WTC11 (cell line): ENCODE results near the gene PALD1. TPM values are rescaled to one million over a fixed set of nuclear protein-coding genes. Genes with fewer than 3 reads are reported as not detected.

Source experiments
- ATAC-seq: fragments of 200-7000 bp; cut with Tn5 transposase; 2 replicates; pipeline ENCODE4 v1.10.0; 2021; ENCODE audit warnings: mild to moderate bottlenecking, moderate library complexity
- CTCF ChIA-PET: fragments of 300-600 bp; sonication (Branson Sonifier 250); formaldehyde crosslinking; loops from one replicate; lab custom pipeline; 2021; ENCODE audit warnings: antibody characterized with exemption; lab: Charles Lee
- POLR2A ChIA-PET: fragments of 350-600 bp; sonication (Branson Sonifier 250); formaldehyde crosslinking; loops from one replicate; lab custom pipeline; 2021; ENCODE audit warnings: antibody characterized with exemption; lab: Charles Lee
- DNase-seq: peaks from one replicate; pipeline ENCODE4 v3.0.0; 2021; ENCODE audit warnings: low spot score
- H3K27ac Mint-ChIP-seq: 2 replicates; pipeline ENCODE4 v1.8.0; 2021; ENCODE audit warnings: mixed read lengths
- H3K27me3 Mint-ChIP-seq: 2 replicates; pipeline ENCODE4 v1.8.0; 2021; ENCODE audit warnings: low read depth, mild to moderate bottlenecking, moderate library complexity, mixed read lengths
- H3K36me3 Mint-ChIP-seq: 2 replicates; pipeline ENCODE4 v1.8.0; 2021; ENCODE audit warnings: mixed read lengths
- H3K4me1 Mint-ChIP-seq: 2 replicates; pipeline ENCODE4 v1.8.0; 2022; ENCODE audit warnings: mixed read lengths
- H3K4me3 Mint-ChIP-seq: 2 replicates; pipeline ENCODE4 v1.8.0; 2021; ENCODE audit warnings: mild to moderate bottlenecking, moderate library complexity, mixed read lengths
- H3K9me3 Mint-ChIP-seq: 2 replicates; pipeline ENCODE4 v1.8.0; 2021; ENCODE audit warnings: mixed read lengths
- E2F1 ChIP-seq: sonication (generic); formaldehyde crosslinking; IDR thresholded peaks from 2 replicates; pipeline ENCODE4 v1.8.0; 2022; ENCODE audit warnings: mild to moderate bottlenecking, missing genetic modification reagents
- IRF1 ChIP-seq: sonication (generic); formaldehyde crosslinking; IDR thresholded peaks from 2 replicates; pipeline ENCODE4 v1.8.0; 2023; ENCODE audit warnings: missing genetic modification reagents
- JUN ChIP-seq: sonication (generic); formaldehyde crosslinking; IDR thresholded peaks from 2 replicates; pipeline ENCODE4 v1.8.0; 2023; ENCODE audit warnings: mild to moderate bottlenecking, missing genetic modification reagents
- MYBL2 ChIP-seq: sonication (generic); formaldehyde crosslinking; IDR thresholded peaks from 2 replicates; pipeline ENCODE4 v1.8.1; 2023; ENCODE audit warnings: mild to moderate bottlenecking, moderate library complexity, missing genetic modification reagents
- NR1H2 ChIP-seq: sonication (generic); formaldehyde crosslinking; IDR thresholded peaks from 2 replicates; pipeline ENCODE4 v1.9.0; 2021; ENCODE audit warnings: mild to moderate bottlenecking, moderate library complexity, missing genetic modification reagents
- SOX15 ChIP-seq: fragments of 250-450 bp; sonication (Bioruptor Pico); IDR thresholded peaks from 2 replicates; pipeline ENCODE4 v1.9.0; 2021; ENCODE audit warnings: mild to moderate bottlenecking
- STAT6 ChIP-seq: sonication (generic); formaldehyde crosslinking; conservative IDR thresholded peaks from 2 replicates; pipeline ENCODE4 v1.8.1; 2023; ENCODE audit warnings: mild to moderate bottlenecking, low read depth, missing genetic modification reagents, moderate library complexity
- ZMAT4 ChIP-seq: fragments of 250-450 bp; sonication (Bioruptor Pico); IDR thresholded peaks from 2 replicates; pipeline ENCODE4 v1.9.0; 2021; ENCODE audit warnings: mild to moderate bottlenecking
- ZNF121 ChIP-seq: sonication (generic); formaldehyde crosslinking; IDR thresholded peaks from 2 replicates; pipeline ENCODE4 v1.8.0; 2023; ENCODE audit warnings: missing genetic modification reagents
- ZNF232 ChIP-seq: sonication (generic); formaldehyde crosslinking; IDR thresholded peaks from 2 replicates; pipeline ENCODE4 v1.8.0; 2022; ENCODE audit warnings: mild to moderate bottlenecking, missing genetic modification reagents
- ZNF425 ChIP-seq: fragments of 250-450 bp; sonication (Bioruptor Pico); conservative IDR thresholded peaks from 2 replicates; pipeline ENCODE4 v1.9.0; 2021; ENCODE audit warnings: mild to moderate bottlenecking
- total RNA-seq: library from RNA; stranded (reverse); gene quantifications from 3 replicates; pipeline ENCODE4 v1.2.3, GENCODE V29; 2021
- TF ChIP-seq, protein P1 (sequence below): fragments of 200-600 bp; IDR thresholded peaks from 2 replicates; pipeline ENCODE4 v1.8.0; 2022; ENCODE audit warnings: antibody characterized with exemption
- TF ChIP-seq, protein P2 (sequence below): sonication (generic); formaldehyde crosslinking; IDR thresholded peaks from 2 replicates; pipeline ENCODE4 v1.8.0; 2022; ENCODE audit warnings: mild to moderate bottlenecking, missing genetic modification reagents

Gene PALD1
- total RNA-seq, 1 experiment from 2014 or later = 43.6 TPM

DNA sequence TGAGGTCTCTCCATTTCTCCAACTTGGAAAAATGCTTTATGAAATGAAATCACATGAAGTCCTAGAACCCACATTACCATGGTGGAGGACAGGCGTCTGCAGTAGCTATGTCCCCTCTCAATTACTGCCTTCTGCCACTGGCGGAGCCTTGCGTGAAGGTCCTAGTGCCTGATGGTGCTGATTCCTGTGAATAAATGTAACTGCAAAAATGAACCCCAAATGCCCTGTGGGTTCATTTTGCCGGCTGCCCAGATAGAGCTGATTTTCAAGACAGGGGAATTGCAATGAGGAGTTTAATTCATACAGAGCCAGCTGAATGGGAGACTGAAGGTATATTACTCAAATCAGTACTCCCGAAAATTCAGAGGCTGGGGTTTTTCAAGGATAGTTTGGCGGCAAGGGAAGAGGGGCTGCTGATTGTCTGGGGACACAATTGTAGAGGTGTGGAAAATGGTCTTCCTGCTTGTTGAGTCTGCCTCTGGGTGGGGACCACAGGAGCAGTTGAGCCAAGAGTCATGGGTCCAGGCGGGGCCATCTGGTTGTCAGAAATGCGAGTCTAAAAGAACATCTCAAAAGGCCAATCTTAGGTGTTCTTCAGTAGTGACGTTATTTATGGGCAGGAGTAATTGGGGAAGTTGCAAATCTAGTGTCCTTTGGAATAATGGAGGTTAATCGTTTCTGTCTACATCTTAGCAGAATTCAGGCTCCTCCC, 110.4 kb downstream of the PALD1 start:
- CTCF ChIA-PET = interaction anchor here (0.6 to 2.7 kb wide), 2 partner anchors 30 to 261 kb away, joined by 3 to 8 read pairs; no protein-coding TSS in a partner anchor
- Mint-ChIP-seq H3K27ac (no peak overlapping the region), H3K27me3 (no peaks in the 10 kb centered on the region; the same call in 1 of the 2 replicates), H3K9me3 (no peaks in the 10 kb centered on the region), H3K4me3 (no peak overlapping the region), H3K36me3 (no peaks in the 10 kb centered on the region), H3K4me1 (peaks cover 19% of the 10 kb centered on the region)
- DNase-seq (no peak), ATAC-seq (no peak)
- no peak for TF ChIP-seq E2F1 (CRISPR knock-in tag)
- TF ChIP-seq JUN = no peak
- TF ChIP-seq ZNF425 (CRISPR knock-in tag) = no peak
- no peak for TF ChIP-seq ZMAT4 (CRISPR knock-in tag)
- TF ChIP-seq, protein P1, sequence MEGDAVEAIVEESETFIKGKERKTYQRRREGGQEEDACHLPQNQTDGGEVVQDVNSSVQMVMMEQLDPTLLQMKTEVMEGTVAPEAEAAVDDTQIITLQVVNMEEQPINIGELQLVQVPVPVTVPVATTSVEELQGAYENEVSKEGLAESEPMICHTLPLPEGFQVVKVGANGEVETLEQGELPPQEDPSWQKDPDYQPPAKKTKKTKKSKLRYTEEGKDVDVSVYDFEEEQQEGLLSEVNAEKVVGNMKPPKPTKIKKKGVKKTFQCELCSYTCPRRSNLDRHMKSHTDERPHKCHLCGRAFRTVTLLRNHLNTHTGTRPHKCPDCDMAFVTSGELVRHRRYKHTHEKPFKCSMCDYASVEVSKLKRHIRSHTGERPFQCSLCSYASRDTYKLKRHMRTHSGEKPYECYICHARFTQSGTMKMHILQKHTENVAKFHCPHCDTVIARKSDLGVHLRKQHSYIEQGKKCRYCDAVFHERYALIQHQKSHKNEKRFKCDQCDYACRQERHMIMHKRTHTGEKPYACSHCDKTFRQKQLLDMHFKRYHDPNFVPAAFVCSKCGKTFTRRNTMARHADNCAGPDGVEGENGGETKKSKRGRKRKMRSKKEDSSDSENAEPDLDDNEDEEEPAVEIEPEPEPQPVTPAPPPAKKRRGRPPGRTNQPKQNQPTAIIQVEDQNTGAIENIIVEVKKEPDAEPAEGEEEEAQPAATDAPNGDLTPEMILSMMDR = no peak
- no peak for TF ChIP-seq STAT6 (CRISPR knock-in tag)
- TF ChIP-seq MYBL2 (CRISPR knock-in tag) = no peak
- no peak for TF ChIP-seq SOX15 (CRISPR knock-in tag)
- TF ChIP-seq IRF1 (CRISPR knock-in tag) = no peak
- TF ChIP-seq ZNF232 (CRISPR knock-in tag) = no peak
- no peak for TF ChIP-seq ZNF121 (CRISPR knock-in tag)
- POLR2A ChIA-PET = no interaction called here

- H3K36me3 Mint-ChIP-seq = no peaks in the 10 kb centered on the region
- no peak for ATAC-seq
- CTCF ChIA-PET = interaction anchor here (0.6 to 2.7 kb wide), 2 partner anchors 31 to 260 kb away, joined by 3 to 8 read pairs; no protein-coding TSS in a partner anchor
- no peaks in the 10 kb centered on the region for H3K9me3 Mint-ChIP-seq
- DNase-seq = no peak
- no peak for TF ChIP-seq NR1H2 (CRISPR knock-in tag)
- TF ChIP-seq, protein P2, sequence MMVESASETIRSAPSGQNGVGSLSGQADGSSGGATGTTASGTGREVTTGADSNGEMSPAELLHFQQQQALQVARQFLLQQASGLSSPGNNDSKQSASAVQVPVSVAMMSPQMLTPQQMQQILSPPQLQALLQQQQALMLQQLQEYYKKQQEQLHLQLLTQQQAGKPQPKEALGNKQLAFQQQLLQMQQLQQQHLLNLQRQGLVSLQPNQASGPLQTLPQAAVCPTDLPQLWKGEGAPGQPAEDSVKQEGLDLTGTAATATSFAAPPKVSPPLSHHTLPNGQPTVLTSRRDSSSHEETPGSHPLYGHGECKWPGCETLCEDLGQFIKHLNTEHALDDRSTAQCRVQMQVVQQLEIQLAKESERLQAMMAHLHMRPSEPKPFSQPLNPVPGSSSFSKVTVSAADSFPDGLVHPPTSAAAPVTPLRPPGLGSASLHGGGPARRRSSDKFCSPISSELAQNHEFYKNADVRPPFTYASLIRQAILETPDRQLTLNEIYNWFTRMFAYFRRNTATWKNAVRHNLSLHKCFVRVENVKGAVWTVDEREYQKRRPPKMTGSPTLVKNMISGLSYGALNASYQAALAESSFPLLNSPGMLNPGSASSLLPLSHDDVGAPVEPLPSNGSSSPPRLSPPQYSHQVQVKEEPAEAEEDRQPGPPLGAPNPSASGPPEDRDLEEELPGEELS (CRISPR knock-in tag) = no peak
- TF ChIP-seq, protein P1 = no peak
- POLR2A ChIA-PET = no interaction called here
- H3K27ac Mint-ChIP-seq = no peak overlapping the region
- H3K4me1 Mint-ChIP-seq = peaks cover 16% of the 10 kb centered on the region
- no peaks in the 10 kb centered on the region; the same call in 1 of the 2 replicates for H3K27me3 Mint-ChIP-seq
- H3K4me3 Mint-ChIP-seq = no peak overlapping the region
These were observed 111.4 kb downstream of the PALD1 start for GRCh38 chr10:70589762-70590654.
